ENCODE data around the gene EIF2A.
A peak's percentile ranks its signal among the peaks of the same experiment; 100 is the strongest.
"Not testable (repeated sequence)": the region's sequence is repeated elsewhere in the genome, so short reads cannot be mapped to it uniquely, and the experiment has no call there.

The EIF2A gene

GRCh38 chr3:150603153-150603979, 56.8 kb downstream of the EIF2A start, which contains the start of gene SELENOT:
SELENOT (plus strand) TSS chr3:150603321; CDS start chr3:150603363, 42 bp downstream.
- peak; percentile 96 for DNase-seq

DNA sequence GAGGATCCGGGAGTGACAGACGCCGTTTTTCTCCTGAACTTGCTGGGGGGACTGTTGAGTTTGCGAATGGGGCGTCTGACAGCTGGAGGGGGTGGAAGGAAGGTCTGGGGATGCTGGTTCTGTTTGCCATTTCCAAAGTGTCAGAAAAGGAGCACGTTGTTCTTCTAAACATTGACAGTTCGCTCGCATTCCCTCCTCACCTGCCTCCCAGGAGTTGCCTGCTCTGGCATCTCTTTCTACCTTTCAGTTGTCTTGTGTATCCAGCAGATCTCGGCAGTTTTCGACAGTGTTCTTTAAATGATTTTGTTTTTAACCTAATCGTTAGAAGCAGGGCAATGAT, 57.4 kb downstream of the EIF2A start:
- no peak for DNase-seq

DNA sequence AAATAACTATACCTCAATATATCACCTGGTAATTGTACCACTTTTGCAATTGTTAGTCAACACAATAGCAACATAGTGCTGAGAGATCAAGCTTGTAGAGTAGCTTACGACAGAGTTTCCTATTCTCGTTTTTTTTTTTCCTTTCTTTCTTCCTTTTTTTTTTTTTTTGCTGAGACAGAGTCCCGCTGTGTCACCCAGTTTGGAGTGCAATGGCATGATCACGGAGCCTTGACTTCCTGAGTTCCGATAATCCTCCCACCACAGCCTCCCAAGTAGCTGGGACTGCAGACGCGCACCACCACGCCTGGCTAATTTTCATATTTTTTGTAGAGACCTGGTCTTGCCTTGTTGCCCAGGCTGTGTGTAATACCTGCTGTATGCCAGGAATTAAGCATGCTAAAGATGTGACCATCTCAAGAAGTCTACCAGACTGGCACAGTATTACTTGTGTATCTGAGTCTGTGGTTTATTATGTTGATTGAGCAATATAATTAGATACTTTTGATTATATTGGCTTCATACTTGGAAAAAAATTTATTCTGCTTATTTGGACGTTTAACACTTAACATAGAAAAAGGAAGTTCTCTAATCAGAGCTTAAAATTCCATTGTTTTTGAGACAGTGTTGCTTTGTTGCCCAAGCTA, 59.5 kb downstream of the EIF2A start:
- no peak for DNase-seq

- no peak for DNase-seq
Measured at GRCh38 chr3:150607267-150608065, 60.9 kb downstream of the EIF2A start.

GRCh38 chr3:150609988-150610387, 63.4 kb downstream of the EIF2A start:
- DNase-seq, result no peak

- DNase-seq, result no peak
Measured at GRCh38 chr3:150610785-150611184, 64.2 kb downstream of the EIF2A start.

DNA sequence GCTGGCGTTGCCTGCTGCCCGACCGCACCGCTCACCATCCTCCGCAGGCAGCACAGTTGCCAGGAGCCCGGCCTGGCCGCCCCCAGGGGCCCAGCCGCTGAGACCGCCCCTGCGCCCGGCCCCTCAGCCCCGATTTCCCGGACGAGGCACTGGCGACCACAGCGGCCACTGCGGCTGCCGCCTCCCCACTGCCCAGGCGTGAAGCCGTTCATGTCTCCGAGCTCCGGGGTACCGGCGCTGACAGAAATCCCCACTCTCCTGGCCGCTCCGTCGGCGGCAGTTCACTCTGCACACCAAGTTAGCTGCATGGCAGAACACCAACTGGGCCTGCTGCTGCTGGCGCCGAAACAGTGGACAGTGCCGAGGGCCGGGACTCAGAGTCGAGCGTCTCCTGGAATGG, 65.1 kb downstream of the EIF2A start:
- no peak for DNase-seq

DNA sequence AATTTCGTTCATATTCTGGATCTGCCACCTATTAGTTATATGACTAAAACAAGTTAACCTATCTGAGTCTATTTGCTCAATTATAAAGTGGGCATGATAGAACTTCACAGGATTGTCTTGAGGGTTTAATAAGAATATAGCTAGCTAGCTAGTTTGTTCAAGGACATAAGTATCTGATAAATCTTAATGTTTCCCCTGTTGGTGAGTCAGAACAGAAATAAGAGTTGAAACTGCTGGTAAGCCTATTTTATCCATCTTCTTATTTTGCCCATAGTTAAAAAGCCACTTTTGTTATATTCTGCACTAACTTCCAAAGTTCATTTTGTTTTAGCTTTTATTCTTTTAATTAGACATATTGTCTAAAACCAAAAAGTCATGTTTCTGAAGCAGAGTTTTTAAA, 65.9 kb downstream of the EIF2A start:
- no peak for DNase-seq

DNA sequence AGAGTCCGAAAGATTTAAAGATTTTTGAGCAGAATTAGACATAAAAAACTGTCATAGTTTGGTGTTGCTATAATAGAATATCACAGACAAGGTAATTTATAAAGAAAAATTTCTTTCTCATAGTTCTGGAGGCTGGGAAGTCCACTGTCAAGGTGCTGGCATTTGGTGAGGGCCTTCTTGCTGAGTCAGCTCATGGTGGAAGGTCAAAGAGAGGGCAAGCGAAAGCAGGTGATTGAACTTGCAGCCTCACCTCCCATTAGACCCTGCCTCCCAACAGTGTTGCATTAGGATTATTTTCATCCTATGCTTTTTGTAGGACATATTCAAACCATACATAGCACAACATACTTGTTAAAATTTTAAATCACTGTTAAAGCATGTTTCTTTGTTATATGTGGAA, 66.4 kb downstream of the EIF2A start:
- no peak for DNase-seq

GRCh38 chr3:150613709-150614480, 67.3 kb downstream of the EIF2A start:
- no peak for DNase-seq

DNA sequence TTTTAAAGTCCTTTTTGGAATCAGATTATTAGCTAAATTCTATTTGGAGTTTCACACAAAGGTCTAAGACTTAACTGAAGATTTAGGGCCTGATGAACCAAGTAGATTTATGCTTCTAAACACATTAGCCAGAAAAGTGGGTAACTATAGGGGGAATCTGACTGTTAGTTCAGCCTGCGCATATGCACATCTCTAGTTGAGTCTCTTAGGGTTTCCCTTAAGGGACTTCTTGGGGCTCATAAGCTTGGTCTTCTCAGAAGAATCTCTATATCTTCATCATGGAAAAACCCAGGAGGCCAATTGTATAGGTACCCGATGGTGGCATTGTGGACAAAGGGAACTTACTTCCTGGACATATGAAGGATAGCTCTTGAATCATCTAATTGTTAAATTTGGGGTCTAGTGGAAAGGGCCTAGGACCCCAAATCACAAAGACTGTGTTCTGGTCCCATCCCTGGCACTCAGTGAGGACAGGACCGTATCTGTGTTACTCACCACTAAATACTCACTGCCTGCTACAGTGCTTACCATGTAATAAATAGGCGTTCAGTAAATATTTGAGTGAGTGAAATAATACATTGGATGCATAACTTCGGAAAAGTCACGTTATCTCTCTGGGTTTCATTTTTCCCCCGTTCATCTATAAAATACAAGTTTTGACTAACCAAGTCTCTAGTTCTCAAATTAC, 73.6 kb downstream of the EIF2A start:
- DNase-seq, result no peak

DNA sequence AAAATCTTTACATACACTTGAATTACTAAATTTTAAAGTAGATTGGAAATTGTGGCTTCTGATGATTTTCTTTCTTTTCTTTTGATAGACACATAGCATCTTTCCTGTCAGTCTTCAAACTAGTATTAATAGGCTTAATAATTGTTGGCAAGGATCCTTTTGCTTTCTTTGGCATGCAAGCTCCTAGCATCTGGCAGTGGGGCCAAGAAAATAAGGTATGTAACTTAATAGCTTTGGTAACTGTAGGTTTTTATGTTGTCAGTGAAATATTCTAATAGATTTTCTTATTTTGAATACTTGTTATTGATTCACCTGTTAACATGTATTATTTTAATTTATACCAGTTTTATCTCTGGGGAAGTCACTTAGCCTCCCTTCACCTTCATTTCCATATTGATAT, 76.4 kb downstream of the EIF2A start:
- not testable (repeated sequence) for DNase-seq

GRCh38 chr3:150623945-150624344, 77.4 kb downstream of the EIF2A start:
- no peak for DNase-seq

DNA sequence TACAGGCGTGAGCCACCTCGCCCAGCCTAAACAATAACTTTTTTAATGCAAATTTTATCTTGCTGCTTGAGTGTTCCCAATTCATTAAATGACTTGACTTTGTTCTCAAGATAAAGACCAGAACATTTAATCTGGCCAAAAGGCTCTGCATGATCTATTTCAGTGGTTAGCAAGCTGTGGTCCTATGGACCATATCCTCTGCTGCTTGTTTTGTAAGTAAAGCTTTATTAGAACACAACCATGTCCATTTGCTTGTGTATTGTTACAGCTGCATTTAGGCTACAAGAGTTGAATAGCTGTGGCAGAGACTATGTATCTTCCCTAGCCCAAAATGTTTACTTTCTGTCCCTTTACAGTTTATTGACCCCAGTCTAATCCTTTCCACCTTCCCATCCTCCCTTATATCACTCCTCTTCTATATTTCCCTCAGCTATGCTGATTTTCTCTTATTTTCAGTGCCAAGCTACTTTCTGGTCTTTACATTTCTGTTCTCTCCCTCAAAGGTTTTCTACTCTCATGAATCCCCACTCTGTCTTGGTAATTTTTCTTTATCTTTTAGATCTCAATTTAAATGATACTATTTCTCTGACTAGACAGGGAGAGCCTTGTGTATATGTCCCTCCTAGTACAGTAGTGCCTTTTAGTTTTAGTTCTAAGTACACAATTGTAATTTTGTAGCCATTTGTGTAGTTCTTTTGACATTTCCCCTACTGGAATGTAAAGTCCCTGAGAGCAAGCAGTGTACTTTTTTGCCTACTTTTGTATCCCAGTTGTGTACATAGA, 79.8 kb downstream of the EIF2A start:
- DNase-seq, result no peak

GRCh38 chr3:150627557-150627956, 81.0 kb downstream of the EIF2A start:
- DNase-seq, result no peak

DNA sequence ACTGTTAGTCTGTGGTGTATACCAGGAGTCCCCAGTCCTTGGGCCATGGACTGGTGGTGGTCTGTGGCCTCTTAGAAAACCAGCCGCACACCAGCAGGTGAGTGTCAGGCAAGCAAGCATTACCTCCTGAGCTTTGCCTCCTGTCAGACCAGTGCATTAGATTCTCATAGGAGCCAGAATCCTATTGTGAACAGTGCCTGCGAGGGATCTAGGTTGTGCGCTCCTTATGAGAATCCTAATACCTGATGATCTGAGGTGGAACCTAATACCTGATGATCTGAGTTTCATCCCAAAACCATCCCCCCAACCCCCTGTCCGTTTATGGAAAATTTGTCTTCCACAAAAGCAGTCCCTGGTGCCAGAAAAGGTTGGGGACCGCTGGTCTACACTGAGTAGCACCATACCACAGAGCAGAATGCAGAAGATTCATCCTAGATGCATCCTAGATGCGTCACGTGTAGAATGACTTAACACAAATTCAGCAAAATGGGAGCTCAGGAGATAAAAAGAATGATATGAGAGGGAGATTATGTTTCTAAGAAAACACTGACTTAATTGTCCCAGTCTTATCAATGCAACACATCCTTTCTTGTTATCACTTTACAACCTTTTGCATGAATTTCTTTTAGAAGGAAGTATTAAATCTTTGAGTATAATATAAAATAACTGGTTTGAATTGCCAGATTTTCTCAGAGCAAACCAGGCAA, 85.1 kb downstream of the EIF2A start:
- DNase-seq, result no peak

- peak; percentile 6 for DNase-seq
Measured at GRCh38 chr3:150635076-150635475, 88.5 kb downstream of the EIF2A start.

- DNase-seq, result peak; percentile 56
Measured at GRCh38 chr3:150635526-150635925, 88.9 kb downstream of the EIF2A start.

All from CD4-positive, alpha-beta T cell treated with Interleukin-12 subunit alpha and Interleukin-12 subunit beta, for 1 hour (primary cell).